Measurements from ENCODE around the gene DNM3.
"Not testable (repeated sequence)": the region's sequence is repeated elsewhere in the genome, so short reads cannot be mapped to it uniquely, and the experiment has no call there.

The DNM3 gene

DNA sequence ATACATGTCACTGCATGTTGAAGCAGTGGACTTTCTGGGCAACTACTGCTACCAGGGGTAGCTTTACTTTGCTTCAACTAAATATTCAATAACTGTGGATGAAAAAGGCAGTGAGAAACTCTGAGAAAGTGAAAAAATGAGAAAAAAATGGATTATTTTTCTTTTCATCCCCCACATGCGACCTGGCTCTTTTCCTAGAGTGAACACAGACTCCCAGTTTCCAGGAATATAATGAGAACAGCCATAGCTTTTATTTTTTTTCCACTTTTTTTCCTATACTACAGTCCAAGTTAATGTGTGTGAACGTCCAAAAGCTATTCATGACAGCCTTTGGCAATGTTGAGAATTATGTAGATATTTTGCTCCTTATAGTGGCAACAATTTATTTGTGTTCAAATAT is 230.4 kb downstream of the DNM3 start:
- H3K9me3 ChIP-seq = no peaks in the 10 kb centered on the region
- H4K20me1 ChIP-seq = no peaks in the 10 kb centered on the region
- H3K4me1 ChIP-seq = no peaks in the 10 kb centered on the region
- no peak overlapping the region for H3K27ac ChIP-seq
- TF ChIP-seq Cebpa-rat (IDR thresholded peaks at IDR 0.05) = no peak
- no peak overlapping the region for H3K4me3 ChIP-seq
- no peak overlapping the region for H3K4me2 ChIP-seq
- no peaks in the 10 kb centered on the region for H3K36me3 ChIP-seq
- H3K9ac ChIP-seq = no peak overlapping the region
- H3K27me3 ChIP-seq = no peaks in the 10 kb centered on the region

GRCh38 chr1:172079859-172080258 is 238.6 kb downstream of the DNM3 start:
- H3K4me2 ChIP-seq, H3K4me3 ChIP-seq, H3K4me1 ChIP-seq, H3K27me3 ChIP-seq, H3K27ac ChIP-seq, H3K9ac ChIP-seq, H3K9me3 ChIP-seq, H4K20me1 ChIP-seq, H3K36me3 ChIP-seq: not testable (repeated sequence)

DNA sequence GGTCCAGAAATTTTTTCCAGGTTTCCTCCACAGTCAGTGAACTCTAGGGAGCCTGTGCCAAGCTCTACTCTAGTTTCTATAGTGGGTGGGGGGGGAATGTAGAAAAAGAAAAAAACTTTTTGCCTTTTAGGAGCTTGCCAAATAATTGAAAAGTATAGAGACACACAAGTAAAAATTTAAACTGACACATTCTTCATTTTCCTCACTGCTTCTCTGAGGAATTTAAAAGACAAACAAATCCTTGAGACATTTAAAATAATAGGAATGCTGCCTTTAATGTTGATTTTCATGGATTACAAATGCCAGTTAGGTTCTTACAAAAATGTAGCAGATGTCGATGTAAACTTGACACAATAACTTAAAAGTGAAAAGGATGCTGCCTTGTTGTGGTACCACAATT is 241.9 kb downstream of the DNM3 start:
- no peaks in the 10 kb centered on the region for H4K20me1 ChIP-seq
- no peak overlapping the region for H3K4me2 ChIP-seq
- H3K27me3 ChIP-seq = no peaks in the 10 kb centered on the region
- no peak for TF ChIP-seq Cebpa-rat (IDR thresholded peaks at IDR 0.05)
- no peak overlapping the region for H3K4me3 ChIP-seq
- no peaks in the 10 kb centered on the region for H3K36me3 ChIP-seq
- no peaks in the 10 kb centered on the region for H3K9me3 ChIP-seq
- no peak overlapping the region for H3K27ac ChIP-seq
- H3K4me1 ChIP-seq = no peaks in the 10 kb centered on the region
- no peak overlapping the region for H3K9ac ChIP-seq

DNA sequence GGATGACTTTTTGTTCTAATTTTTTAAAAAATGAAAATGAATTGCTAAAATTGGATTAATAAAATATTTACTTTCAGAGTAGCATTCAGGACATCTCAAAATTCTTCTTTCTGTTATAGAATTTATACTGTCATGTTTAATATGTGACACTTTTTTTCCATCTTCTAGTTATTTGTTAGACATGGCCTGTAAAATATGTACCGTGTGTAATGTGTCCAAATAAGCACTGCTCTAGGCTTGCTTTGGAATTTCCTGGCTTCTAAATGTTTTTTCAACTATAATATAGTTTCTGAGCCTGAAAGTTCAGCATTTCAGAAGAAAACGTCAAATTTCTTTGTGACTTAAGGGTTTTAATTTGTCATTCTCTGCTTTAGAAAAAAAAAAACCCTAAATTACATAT is 243.6 kb downstream of the DNM3 start:
- Histone ChIP-seq H3K27me3 (no peaks in the 10 kb centered on the region), H3K36me3 (no peaks in the 10 kb centered on the region), H3K9me3 (no peaks in the 10 kb centered on the region), H3K4me3 (no peak overlapping the region), H4K20me1 (no peaks in the 10 kb centered on the region), H3K27ac (no peak overlapping the region), H3K4me1 (no peaks in the 10 kb centered on the region), H3K9ac (no peak overlapping the region), H3K4me2 (no peak overlapping the region)
- TF ChIP-seq Cebpa-rat (IDR thresholded peaks at IDR 0.05) = no peak

- TF ChIP-seq Cebpa-rat (IDR thresholded peaks at IDR 0.05) = no peak
- H3K27me3 ChIP-seq = no peaks in the 10 kb centered on the region
- no peaks in the 10 kb centered on the region for H3K9me3 ChIP-seq
- no peaks in the 10 kb centered on the region for H3K4me1 ChIP-seq
- H3K36me3 ChIP-seq = no peaks in the 10 kb centered on the region
- no peak overlapping the region for H3K4me3 ChIP-seq
- no peaks in the 10 kb centered on the region for H4K20me1 ChIP-seq
- no peak overlapping the region for H3K4me2 ChIP-seq
- H3K27ac ChIP-seq = no peak overlapping the region
- no peak overlapping the region for H3K9ac ChIP-seq
Measured at GRCh38 chr1:172085317-172085716, 244.0 kb downstream of the DNM3 start.

GRCh38 chr1:172086137-172086536 is 244.8 kb downstream of the DNM3 start:
- H3K9ac ChIP-seq = no peak overlapping the region
- H3K9me3 ChIP-seq = no peaks in the 10 kb centered on the region
- no peaks in the 10 kb centered on the region for H3K4me1 ChIP-seq
- no peaks in the 10 kb centered on the region for H3K36me3 ChIP-seq
- no peaks in the 10 kb centered on the region for H3K27me3 ChIP-seq
- no peaks in the 10 kb centered on the region for H4K20me1 ChIP-seq
- TF ChIP-seq Cebpa-rat (IDR thresholded peaks at IDR 0.05) = no peak
- H3K4me3 ChIP-seq = no peak overlapping the region
- no peak overlapping the region for H3K27ac ChIP-seq
- no peak overlapping the region for H3K4me2 ChIP-seq

GRCh38 chr1:172088256-172088655 is 247.0 kb downstream of the DNM3 start:
- no peaks in the 10 kb centered on the region for H3K9me3 ChIP-seq
- H3K4me2 ChIP-seq = no peak overlapping the region
- no peaks in the 10 kb centered on the region for H3K27me3 ChIP-seq
- no peak overlapping the region for H3K9ac ChIP-seq
- H3K4me3 ChIP-seq = no peak overlapping the region
- TF ChIP-seq Cebpa-rat (IDR thresholded peaks at IDR 0.05) = no peak
- H4K20me1 ChIP-seq = no peaks in the 10 kb centered on the region
- H3K4me1 ChIP-seq = no peaks in the 10 kb centered on the region
- no peak overlapping the region for H3K27ac ChIP-seq
- H3K36me3 ChIP-seq = no peaks in the 10 kb centered on the region

GRCh38 chr1:172089768-172090510 is 248.6 kb downstream of the DNM3 start:
- Histone ChIP-seq H3K27me3 (no peaks in the 10 kb centered on the region), H3K4me3 (no peak overlapping the region), H3K9ac (no peak overlapping the region), H4K20me1 (no peaks in the 10 kb centered on the region), H3K4me1 (no peaks in the 10 kb centered on the region), H3K36me3 (no peaks in the 10 kb centered on the region), H3K27ac (no peak overlapping the region), H3K9me3 (no peaks in the 10 kb centered on the region), H3K4me2 (no peak overlapping the region)
- no peak for TF ChIP-seq Cebpa-rat (IDR thresholded peaks at IDR 0.05)

GRCh38 chr1:172090511-172090817 is 249.2 kb downstream of the DNM3 start:
- no peak for TF ChIP-seq Cebpa-rat (IDR thresholded peaks at IDR 0.05)

GRCh38 chr1:172095846-172096245 is 254.5 kb downstream of the DNM3 start:
- H3K27ac ChIP-seq = no peak overlapping the region
- H3K36me3 ChIP-seq = no peaks in the 10 kb centered on the region
- H3K4me2 ChIP-seq = no peak overlapping the region
- H3K9ac ChIP-seq = no peak overlapping the region
- H3K4me3 ChIP-seq = no peak overlapping the region
- H3K27me3 ChIP-seq = no peaks in the 10 kb centered on the region
- no peaks in the 10 kb centered on the region for H4K20me1 ChIP-seq
- TF ChIP-seq Cebpa-rat (IDR thresholded peaks at IDR 0.05) = no peak
- no peaks in the 10 kb centered on the region for H3K9me3 ChIP-seq
- no peaks in the 10 kb centered on the region for H3K4me1 ChIP-seq

More at GRCh38 chr1:172090511-172090817, 249.2 kb downstream of the DNM3 start:
- H3K4me1 ChIP-seq = no peaks in the 10 kb centered on the region
- no peaks in the 10 kb centered on the region for H4K20me1 ChIP-seq
- H3K27ac ChIP-seq = no peak overlapping the region
- H3K9me3 ChIP-seq = no peaks in the 10 kb centered on the region
- H3K27me3 ChIP-seq = no peaks in the 10 kb centered on the region
- no peak overlapping the region for H3K4me2 ChIP-seq
- H3K9ac ChIP-seq = no peak overlapping the region
- H3K36me3 ChIP-seq = no peaks in the 10 kb centered on the region
- no peak overlapping the region for H3K4me3 ChIP-seq

DNA sequence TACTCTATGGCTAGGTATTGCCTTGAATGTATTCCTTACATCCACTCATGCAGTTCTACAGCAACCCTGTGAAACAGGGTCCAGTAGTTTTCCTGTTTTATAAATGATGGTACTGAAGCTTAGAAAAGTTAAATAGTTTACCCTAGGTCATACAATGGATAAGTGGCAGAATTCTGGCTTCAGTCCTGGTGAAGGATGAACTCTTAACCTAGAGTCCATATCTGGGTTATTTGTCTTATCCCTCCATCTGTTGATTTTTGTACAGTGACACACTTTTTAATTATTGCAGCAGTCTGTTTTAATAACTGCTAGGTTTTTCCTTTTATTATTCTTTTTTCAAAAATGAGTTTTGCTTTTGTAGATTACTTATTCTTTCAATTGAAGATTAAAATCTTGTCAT is 263.9 kb downstream of the DNM3 start:
- Histone ChIP-seq H3K36me3 (no peaks in the 10 kb centered on the region), H3K27ac (no peak overlapping the region), H3K9ac (no peak overlapping the region), H3K27me3 (no peaks in the 10 kb centered on the region), H3K9me3 (no peaks in the 10 kb centered on the region), H3K4me2 (no peak overlapping the region), H3K4me3 (no peak overlapping the region), H3K4me1 (no peaks in the 10 kb centered on the region), H4K20me1 (no peaks in the 10 kb centered on the region)
- no peak for TF ChIP-seq Cebpa-rat (IDR thresholded peaks at IDR 0.05)

Measured in BLaER1 (cell line).